ENCODE data around the gene RFWD3. TPM values are rescaled to one million over a fixed set of nuclear protein-coding genes. Genes with fewer than 3 reads are reported as not detected.

Gene RFWD3
- total RNA-seq, 1 donor from 2014 or later: 30.5 TPM

- no peak for TF ChIP-seq CTCF (IDR thresholded peaks at IDR 0.05; ENCODE audit: partially characterized antibody, unreplicated experiment)
- Mint-ChIP-seq H3K9me3 (ENCODE audit: unreplicated experiment) (no peaks in the 10 kb centered on the region), H3K36me3 (ENCODE audit: unreplicated experiment) (no peaks in the 10 kb centered on the region), H3K4me1 (ENCODE audit: low read depth, unreplicated experiment) (peaks cover 3% of the 10 kb centered on the region), H3K4me3 (ENCODE audit: unreplicated experiment) (no peak overlapping the region), H3K27ac (ENCODE audit: unreplicated experiment) (no peak overlapping the region), H3K27me3 (ENCODE audit: unreplicated experiment) (no peaks in the 10 kb centered on the region)
- DNase-seq: no peak
These were observed 83.7 kb downstream of the RFWD3 start for GRCh38 chr16:74582970-74583369.

GRCh38 chr16:74580833-74581232 is 85.8 kb downstream of the RFWD3 start:
- Mint-ChIP-seq H3K36me3 (ENCODE audit: unreplicated experiment) (no peaks in the 10 kb centered on the region), H3K4me1 (ENCODE audit: low read depth, unreplicated experiment) (peaks cover 3% of the 10 kb centered on the region), H3K4me3 (ENCODE audit: unreplicated experiment) (no peak overlapping the region), H3K27me3 (ENCODE audit: unreplicated experiment) (no peaks in the 10 kb centered on the region), H3K27ac (ENCODE audit: unreplicated experiment) (no peak overlapping the region), H3K9me3 (ENCODE audit: unreplicated experiment) (no peaks in the 10 kb centered on the region)
- no peak for TF ChIP-seq CTCF (IDR thresholded peaks at IDR 0.05; ENCODE audit: partially characterized antibody, unreplicated experiment)
- DNase-seq: no peak

- H3K9me3 Mint-ChIP-seq (ENCODE audit: unreplicated experiment): no peaks in the 10 kb centered on the region
- peaks cover 6% of the 10 kb centered on the region for H3K4me1 Mint-ChIP-seq (ENCODE audit: low read depth, unreplicated experiment)
- no peaks in the 10 kb centered on the region for H3K27me3 Mint-ChIP-seq (ENCODE audit: unreplicated experiment)
- no peak overlapping the region for H3K4me3 Mint-ChIP-seq (ENCODE audit: unreplicated experiment)
- no peak for TF ChIP-seq CTCF (IDR thresholded peaks at IDR 0.05; ENCODE audit: partially characterized antibody, unreplicated experiment)
- no peak for DNase-seq
- no peaks in the 10 kb centered on the region for H3K36me3 Mint-ChIP-seq (ENCODE audit: unreplicated experiment)
- H3K27ac Mint-ChIP-seq (ENCODE audit: unreplicated experiment): no peak overlapping the region
These were observed 87.8 kb downstream of the RFWD3 start for GRCh38 chr16:74578838-74579237.

GRCh38 chr16:74578433-74578832 is 88.2 kb downstream of the RFWD3 start:
- no peaks in the 10 kb centered on the region for H3K9me3 Mint-ChIP-seq (ENCODE audit: unreplicated experiment)
- no peaks in the 10 kb centered on the region for H3K36me3 Mint-ChIP-seq (ENCODE audit: unreplicated experiment)
- H3K4me3 Mint-ChIP-seq (ENCODE audit: unreplicated experiment): no peak overlapping the region
- TF ChIP-seq CTCF (IDR thresholded peaks at IDR 0.05; ENCODE audit: partially characterized antibody, unreplicated experiment): no peak
- peaks cover 7% of the 10 kb centered on the region for H3K4me1 Mint-ChIP-seq (ENCODE audit: low read depth, unreplicated experiment)
- no peak overlapping the region for H3K27ac Mint-ChIP-seq (ENCODE audit: unreplicated experiment)
- H3K27me3 Mint-ChIP-seq (ENCODE audit: unreplicated experiment): no peaks in the 10 kb centered on the region
- no peak for DNase-seq

GRCh38 chr16:74577882-74578366 is 88.8 kb downstream of the RFWD3 start:
- H3K9me3 Mint-ChIP-seq (ENCODE audit: unreplicated experiment): no peaks in the 10 kb centered on the region
- no peaks in the 10 kb centered on the region for H3K36me3 Mint-ChIP-seq (ENCODE audit: unreplicated experiment)
- no peak for DNase-seq
- H3K27me3 Mint-ChIP-seq (ENCODE audit: unreplicated experiment): no peaks in the 10 kb centered on the region
- H3K4me1 Mint-ChIP-seq (ENCODE audit: low read depth, unreplicated experiment): peaks cover 8% of the 10 kb centered on the region
- H3K27ac Mint-ChIP-seq (ENCODE audit: unreplicated experiment): no peak overlapping the region
- TF ChIP-seq CTCF (IDR thresholded peaks at IDR 0.05; ENCODE audit: partially characterized antibody, unreplicated experiment): no peak
- H3K4me3 Mint-ChIP-seq (ENCODE audit: unreplicated experiment): no peak overlapping the region

Measured in glutamatergic neuron (in vitro differentiated cells).